ENCODE results near the gene WBP2.
"Not testable (repeated sequence)": the region's sequence is repeated elsewhere in the genome, so short reads cannot be mapped to it uniquely, and the experiment has no call there.

Gene WBP2

GRCh38 chr17:75812096-75813013, 42.8 kb downstream of the WBP2 start:
- DNase-seq, result no peak

- DNase-seq, result no peak
These were observed 44.0 kb downstream of the WBP2 start for GRCh38 chr17:75811174-75811573.

- DNase-seq, result not testable (repeated sequence)
These were observed 44.4 kb downstream of the WBP2 start for GRCh38 chr17:75810756-75811155.

- DNase-seq, result no peak
These were observed 44.9 kb downstream of the WBP2 start for GRCh38 chr17:75810216-75810615.

GRCh38 chr17:75809631-75810111, 45.5 kb downstream of the WBP2 start:
- no peak for DNase-seq

GRCh38 chr17:75808905-75809621, 46.1 kb downstream of the WBP2 start:
- no peak for DNase-seq

- DNase-seq, result no peak
These were observed 46.6 kb downstream of the WBP2 start for GRCh38 chr17:75808549-75808904.

- DNase-seq, result no peak
These were observed 47.3 kb downstream of the WBP2 start for GRCh38 chr17:75807861-75808260.

GRCh38 chr17:75806822-75807500, 48.2 kb downstream of the WBP2 start:
- DNase-seq, result no peak

- DNase-seq, result no peak
These were observed 51.3 kb downstream of the WBP2 start for GRCh38 chr17:75803883-75804282.

GRCh38 chr17:75799402-75799801, 55.7 kb downstream of the WBP2 start:
- DNase-seq, result no peak

GRCh38 chr17:75795820-75796607, 59.1 kb downstream of the WBP2 start:
- DNase-seq, result no peak
